Retina (tissue), 1 donor: ENCODE data around the gene WDR87.
"Not testable (repeated sequence)": the region's sequence is repeated elsewhere in the genome, so short reads cannot be mapped to it uniquely, and the experiment has no call there.

Source experiments
- DNase-seq: peaks from one replicate; pipeline ENCODE4 v3.0.0-alpha.2; 2016

The WDR87 gene

GRCh38 chr19:37876032-37876431 is 30.4 kb downstream of the WDR87 start:
- no peak for DNase-seq

GRCh38 chr19:37874784-37875183 is 31.6 kb downstream of the WDR87 start:
- no peak for DNase-seq

GRCh38 chr19:37872383-37872782 is 34.0 kb downstream of the WDR87 start:
- DNase-seq = no peak

DNA sequence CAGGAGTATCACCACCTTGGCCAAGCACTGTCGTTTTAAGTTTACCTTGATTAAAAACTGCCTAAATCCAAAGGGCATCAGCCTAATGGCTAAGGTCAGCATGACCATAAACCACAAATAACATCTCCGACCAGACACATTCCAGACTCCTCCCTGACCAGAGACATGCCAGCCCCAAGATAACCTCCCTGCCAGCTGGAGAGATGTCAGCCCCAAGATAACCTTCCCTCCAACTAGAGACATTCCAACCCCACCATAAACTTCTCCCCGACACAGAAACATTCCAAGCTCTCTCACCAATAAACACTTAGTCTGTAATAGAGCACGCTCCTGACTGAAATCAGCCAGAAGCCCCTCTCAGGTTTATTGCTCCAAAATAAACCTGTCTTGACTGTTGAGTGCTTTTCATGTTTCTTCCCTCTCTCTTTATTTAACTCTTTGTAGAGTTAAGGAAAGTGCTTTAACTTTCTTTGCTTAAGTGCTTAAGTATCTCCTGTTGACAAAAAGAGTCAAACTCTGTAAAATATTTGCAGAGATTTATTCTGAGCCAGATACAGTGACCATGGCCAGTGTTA is 36.5 kb downstream of the WDR87 start:
- no peak for DNase-seq

DNA sequence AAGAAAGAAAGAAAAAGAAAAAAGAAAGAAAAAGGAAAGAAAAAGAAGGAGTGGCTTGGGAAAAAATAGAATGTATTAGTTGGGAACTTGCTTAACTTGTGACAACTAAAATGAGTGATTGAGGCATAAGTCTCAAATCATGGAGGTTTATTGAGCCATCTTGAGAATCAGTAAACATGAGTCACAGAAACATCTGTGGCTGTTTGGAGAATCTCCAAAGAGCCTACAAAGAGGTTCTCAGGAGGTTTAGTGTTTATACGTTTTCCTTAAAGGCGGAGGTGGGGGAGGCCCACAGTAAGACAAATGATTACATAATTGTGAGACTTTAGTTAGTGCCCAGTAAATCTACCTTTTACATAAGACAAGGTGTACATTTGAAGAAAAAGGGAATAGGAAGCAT is 38.6 kb downstream of the WDR87 start:
- no peak for DNase-seq

- DNase-seq = not testable (repeated sequence)
Observed at GRCh38 chr19:37865930-37866329, 40.5 kb downstream of the WDR87 start.

DNA sequence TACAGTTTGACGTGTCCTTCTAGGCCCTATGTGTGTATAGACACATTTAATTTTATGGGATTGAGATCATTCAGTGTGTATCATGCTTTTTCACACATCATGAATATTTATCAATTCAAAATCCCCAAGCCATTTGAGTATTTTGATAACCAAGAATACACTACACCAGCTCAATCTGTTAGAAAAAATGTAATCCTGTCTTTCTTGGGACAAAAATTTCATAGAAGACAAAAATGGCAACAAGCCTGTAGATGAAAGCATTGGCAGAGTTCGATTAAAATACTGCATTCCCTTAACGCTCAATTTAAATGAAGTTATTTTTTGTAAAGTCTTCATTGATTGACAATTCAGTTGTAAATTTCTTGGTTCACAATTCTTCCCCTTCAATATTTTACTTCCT is 41.9 kb downstream of the WDR87 start:
- no peak for DNase-seq

DNA sequence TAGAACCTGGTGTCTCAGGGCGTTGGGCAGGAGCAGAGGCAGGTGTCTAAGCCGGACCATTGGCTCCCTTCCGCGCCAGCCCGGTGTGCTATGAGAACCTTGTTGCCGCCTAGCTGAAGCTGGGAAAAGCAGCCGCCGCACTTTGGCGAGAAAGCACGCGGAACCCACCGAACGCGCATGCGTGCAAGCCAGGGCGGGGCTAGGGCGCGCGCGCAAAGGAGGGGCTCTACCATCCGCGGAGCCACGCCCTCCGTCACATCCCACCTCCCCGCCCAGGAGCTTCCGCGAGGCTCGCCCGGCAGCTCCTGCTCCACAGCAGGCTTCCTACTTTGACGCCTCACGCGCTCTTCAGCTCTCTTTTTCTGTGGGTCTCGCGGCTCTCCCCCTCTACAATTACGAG is 51.3 kb downstream of the WDR87 start:
- peak; percentile 92 for DNase-seq

- no peak for DNase-seq
Observed at GRCh38 chr19:37845932-37846331, 60.5 kb downstream of the WDR87 start.
